Measurements from ENCODE around the gene FYB2.
A peak's percentile ranks its signal among the peaks of the same experiment; 100 is the strongest.

FYB2 gene

DNA sequence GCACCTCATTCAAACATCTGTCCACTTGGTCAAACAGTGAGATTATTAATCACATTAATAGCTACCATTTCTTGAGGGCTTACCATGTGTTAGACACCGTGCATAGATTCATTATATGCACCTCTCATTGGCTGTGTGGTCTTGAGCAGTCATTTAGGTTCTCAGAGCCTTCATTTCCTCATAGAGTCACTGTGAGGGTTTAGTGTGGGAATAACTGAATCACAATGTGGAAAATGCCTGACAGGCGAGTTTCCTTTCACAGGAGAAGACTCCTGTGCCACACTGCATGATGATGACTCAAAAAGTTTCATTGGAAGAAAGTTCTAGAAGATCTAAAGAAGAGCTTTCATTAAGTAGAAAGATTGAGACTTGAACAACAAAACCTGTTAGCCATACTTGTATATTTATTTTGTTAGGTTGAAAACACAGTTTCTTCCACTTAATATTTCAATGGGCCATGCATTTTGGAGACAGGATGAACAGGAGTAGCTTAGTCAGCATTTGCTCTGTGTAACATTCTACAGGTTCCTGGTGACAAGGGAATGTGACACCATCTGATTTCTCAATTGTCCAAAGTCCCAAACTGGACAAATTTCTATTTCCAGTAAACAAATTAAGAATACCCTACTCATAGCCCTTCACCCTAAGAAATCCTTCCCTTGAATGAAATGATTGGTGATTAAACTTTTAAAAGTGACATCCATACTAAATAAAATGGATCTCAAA lies 45.7 kb downstream of the FYB2 start:
- CTCF ChIA-PET = interaction anchor here (0.6 kb wide), 1 partner anchor 64 kb away, joined by 3 read pairs; no protein-coding TSS in a partner anchor
- TF ChIP-seq ELF4 (IDR thresholded peaks at IDR 0.05) (no peak), FOXA1 (IDR thresholded peaks at IDR 0.05) (no peak), CTBP1 (IDR thresholded peaks at IDR 0.05; ENCODE audit: borderline replicate concordance) (no peak), BHLHE40 (IDR thresholded peaks at IDR 0.05; ENCODE audit: borderline replicate concordance) (no peak), L3MBTL2 (conservative IDR thresholded peaks at IDR 0.05) (no peak), SUZ12 (IDR thresholded peaks at IDR 0.05) (no peak), TARDBP (IDR thresholded peaks at IDR 0.05) (no peak), SP1 (IDR thresholded peaks at IDR 0.05) (no peak), NFRKB (IDR thresholded peaks at IDR 0.05) (no peak), HDGF (IDR thresholded peaks at IDR 0.05; ENCODE audit: borderline replicate concordance) (no peak), ARNT (IDR thresholded peaks at IDR 0.05) (no peak), FOXM1 (IDR thresholded peaks at IDR 0.05; ENCODE audit: borderline replicate concordance) (no peak), FOXK2 (IDR thresholded peaks at IDR 0.05) (no peak), ZNF384 (IDR thresholded peaks at IDR 0.05) (no peak)
- TF ChIP-seq, protein P1, sequence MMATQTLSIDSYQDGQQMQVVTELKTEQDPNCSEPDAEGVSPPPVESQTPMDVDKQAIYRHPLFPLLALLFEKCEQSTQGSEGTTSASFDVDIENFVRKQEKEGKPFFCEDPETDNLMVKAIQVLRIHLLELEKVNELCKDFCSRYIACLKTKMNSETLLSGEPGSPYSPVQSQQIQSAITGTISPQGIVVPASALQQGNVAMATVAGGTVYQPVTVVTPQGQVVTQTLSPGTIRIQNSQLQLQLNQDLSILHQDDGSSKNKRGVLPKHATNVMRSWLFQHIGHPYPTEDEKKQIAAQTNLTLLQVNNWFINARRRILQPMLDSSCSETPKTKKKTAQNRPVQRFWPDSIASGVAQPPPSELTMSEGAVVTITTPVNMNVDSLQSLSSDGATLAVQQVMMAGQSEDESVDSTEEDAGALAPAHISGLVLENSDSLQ (IDR thresholded peaks at IDR 0.05) = no peak
- POLR2A ChIA-PET = no interaction called here
- DNase-seq (ENCODE audit: extremely low spot score) = no peak

DNA sequence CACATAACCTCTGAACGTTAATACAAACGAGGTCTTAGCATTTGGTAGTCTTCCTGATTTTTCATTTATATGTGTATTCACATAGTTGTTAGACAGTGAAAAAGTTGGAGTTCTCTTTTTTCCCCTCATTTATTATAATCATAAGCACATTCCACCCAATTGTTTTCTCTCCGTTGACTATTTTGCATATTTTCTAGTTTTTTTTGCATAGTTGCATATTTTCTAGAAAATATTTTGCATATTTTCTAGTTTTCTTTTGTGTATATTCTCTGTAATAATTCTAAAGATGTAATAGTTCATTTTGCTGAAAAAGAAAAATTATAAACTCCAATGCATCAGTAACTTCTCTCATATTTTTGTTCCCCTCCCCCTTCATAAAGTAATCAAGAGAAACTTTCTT lies 47.5 kb downstream of the FYB2 start:
- ChIA-PET POLR2A (no interaction called here), CTCF (no interaction called here)
- no peak for DNase-seq (ENCODE audit: extremely low spot score)
- TF ChIP-seq SP1 (IDR thresholded peaks at IDR 0.05) (no peak), LEF1 (IDR thresholded peaks at IDR 0.05; ENCODE audit: borderline replicate concordance) (no peak), L3MBTL2 (conservative IDR thresholded peaks at IDR 0.05) (no peak), HDGF (IDR thresholded peaks at IDR 0.05; ENCODE audit: borderline replicate concordance) (no peak), CTBP1 (IDR thresholded peaks at IDR 0.05; ENCODE audit: borderline replicate concordance) (no peak), ELF4 (IDR thresholded peaks at IDR 0.05) (no peak), TARDBP (IDR thresholded peaks at IDR 0.05) (no peak), ZNF384 (IDR thresholded peaks at IDR 0.05) (no peak), FOXA1 (IDR thresholded peaks at IDR 0.05) (no peak), NFRKB (IDR thresholded peaks at IDR 0.05) (no peak), FOXK2 (IDR thresholded peaks at IDR 0.05) (no peak), ARNT (IDR thresholded peaks at IDR 0.05) (no peak), SUZ12 (IDR thresholded peaks at IDR 0.05) (no peak), FOXM1 (IDR thresholded peaks at IDR 0.05; ENCODE audit: borderline replicate concordance) (no peak), BHLHE40 (IDR thresholded peaks at IDR 0.05; ENCODE audit: borderline replicate concordance) (no peak)
- TF ChIP-seq, protein P1 (IDR thresholded peaks at IDR 0.05) = no peak

DNA sequence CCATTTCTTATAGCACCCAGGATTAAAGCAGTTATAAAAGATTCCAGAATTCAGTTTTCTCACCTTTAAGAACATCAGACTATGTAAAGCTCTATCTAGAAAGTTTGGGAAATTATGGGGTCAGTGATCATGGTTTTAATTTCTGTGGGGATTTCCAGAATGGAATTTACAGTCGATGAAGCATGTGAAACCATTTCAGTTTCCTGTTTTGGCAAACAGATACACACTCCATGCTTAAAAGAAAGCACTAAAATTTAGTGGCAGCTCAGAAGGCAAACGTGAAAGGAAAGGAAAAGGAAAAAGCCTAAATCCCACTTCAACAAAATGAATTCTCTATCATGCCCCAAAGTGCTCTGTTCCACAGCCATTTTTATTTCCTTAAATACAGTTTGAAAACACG lies 60.4 kb downstream of the FYB2 start:
- ChIA-PET POLR2A (no interaction called here), CTCF (interaction anchor here (1.0 to 1.2 kb wide), 2 partner anchors 61 to 62 kb away, joined by 4 read pairs; partner anchors contain the start of gene FYB2)
- no peak for TF ChIP-seq L3MBTL2 (conservative IDR thresholded peaks at IDR 0.05)
- DNase-seq (ENCODE audit: extremely low spot score) = no peak

DNA sequence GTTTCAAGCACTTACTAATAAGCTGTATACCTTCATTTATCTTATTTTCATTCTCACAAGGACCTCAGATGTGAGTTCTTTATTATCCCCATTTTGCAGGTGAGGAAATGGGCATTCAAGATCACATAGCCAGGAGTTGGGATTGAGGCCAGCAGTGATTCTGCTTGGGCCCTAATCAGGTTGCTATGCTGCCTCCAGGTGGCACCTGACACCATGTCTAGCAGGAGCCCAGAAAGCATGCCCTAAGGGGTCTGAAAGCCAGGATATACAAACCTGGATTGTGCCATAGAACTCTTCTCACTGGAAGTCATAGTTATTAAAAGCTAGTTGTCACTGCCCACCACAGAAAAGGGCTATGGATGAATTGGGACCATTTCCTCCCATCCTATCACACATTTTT lies 61.1 kb downstream of the FYB2 start:
- TF ChIP-seq L3MBTL2 (conservative IDR thresholded peaks at IDR 0.05) (no peak), ZNF384 (IDR thresholded peaks at IDR 0.05) (no peak), FOXK2 (IDR thresholded peaks at IDR 0.05) (no peak), NFRKB (IDR thresholded peaks at IDR 0.05) (no peak), ELF4 (IDR thresholded peaks at IDR 0.05) (no peak), SP1 (IDR thresholded peaks at IDR 0.05) (no peak), ARNT (IDR thresholded peaks at IDR 0.05) (no peak), LEF1 (IDR thresholded peaks at IDR 0.05; ENCODE audit: borderline replicate concordance) (no peak), TARDBP (IDR thresholded peaks at IDR 0.05) (no peak), BHLHE40 (IDR thresholded peaks at IDR 0.05; ENCODE audit: borderline replicate concordance) (no peak), FOXA1 (IDR thresholded peaks at IDR 0.05) (no peak), SUZ12 (IDR thresholded peaks at IDR 0.05) (no peak), HDGF (IDR thresholded peaks at IDR 0.05; ENCODE audit: borderline replicate concordance) (no peak), FOXM1 (IDR thresholded peaks at IDR 0.05; ENCODE audit: borderline replicate concordance) (no peak), CTBP1 (IDR thresholded peaks at IDR 0.05; ENCODE audit: borderline replicate concordance) (no peak)
- TF ChIP-seq, protein P1 (IDR thresholded peaks at IDR 0.05) = no peak
- ChIA-PET CTCF (interaction anchor here (1.0 to 1.2 kb wide), 2 partner anchors 61 to 63 kb away, joined by 4 read pairs; partner anchors contain the start of gene FYB2), POLR2A (no interaction called here)
- DNase-seq (ENCODE audit: extremely low spot score) = peak; percentile 30

DNA sequence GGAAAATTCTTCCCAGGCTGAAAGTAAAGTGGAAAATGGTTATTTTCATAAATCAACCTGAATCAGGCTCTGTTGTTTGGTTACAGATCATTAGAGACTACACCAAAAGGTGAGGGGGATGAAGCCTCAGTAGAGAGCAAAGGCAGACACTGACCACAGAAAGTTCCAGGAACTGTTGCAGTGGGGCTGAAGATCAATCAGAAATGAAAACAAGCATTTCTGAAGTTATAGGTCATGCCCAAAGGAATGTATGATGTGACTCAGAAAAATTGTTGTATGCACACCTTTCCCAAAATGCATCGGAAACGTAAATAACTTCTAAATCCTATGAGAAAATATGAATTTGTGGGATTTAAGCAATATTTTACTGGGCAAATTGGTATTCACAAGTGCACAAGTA lies 63.3 kb downstream of the FYB2 start:
- DNase-seq (ENCODE audit: extremely low spot score) = no peak
- CTCF ChIA-PET = no interaction called here
- TF ChIP-seq LEF1 (IDR thresholded peaks at IDR 0.05; ENCODE audit: borderline replicate concordance) (no peak), FOXM1 (IDR thresholded peaks at IDR 0.05; ENCODE audit: borderline replicate concordance) (no peak)
- POLR2A ChIA-PET = no interaction called here

DNA sequence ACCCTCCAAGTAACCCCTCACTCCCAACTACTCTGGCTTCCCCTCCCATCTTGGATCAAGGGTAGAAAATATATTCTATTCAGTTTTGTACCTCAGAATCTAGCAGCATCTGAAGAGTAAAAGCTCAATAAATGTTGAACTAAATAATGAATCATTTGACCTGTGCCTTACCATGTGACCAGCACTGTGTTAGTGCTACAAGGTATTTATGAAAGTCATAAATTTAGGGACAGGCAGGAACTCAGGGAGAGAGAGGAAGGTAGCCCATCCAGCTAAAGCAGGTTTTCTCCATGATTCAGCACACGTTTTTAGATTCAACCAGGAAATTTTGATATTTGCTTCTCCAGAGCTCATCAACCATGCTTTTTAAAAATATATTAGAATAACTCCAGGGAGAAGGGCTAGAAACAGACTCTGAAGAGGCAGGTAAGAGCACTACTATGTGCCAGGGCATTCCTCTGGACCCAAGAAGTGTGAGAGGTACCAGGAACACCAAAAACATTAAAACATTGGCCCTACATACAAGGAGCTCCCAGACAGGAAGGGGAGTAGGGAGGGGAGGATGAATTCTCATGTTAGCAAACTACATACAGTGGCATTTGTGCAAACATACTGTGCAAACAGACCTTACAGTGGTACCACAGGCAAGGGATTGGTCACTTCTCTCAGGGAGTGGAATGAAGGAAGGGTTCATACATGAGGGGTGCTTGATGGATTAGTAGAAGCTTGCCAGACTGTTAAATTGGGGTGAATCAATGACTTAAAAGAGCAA lies 64.3 kb downstream of the FYB2 start:
- TF ChIP-seq TARDBP (IDR thresholded peaks at IDR 0.05) = no peak
- TF ChIP-seq NFRKB (IDR thresholded peaks at IDR 0.05) = no peak
- no peak for TF ChIP-seq CTBP1 (IDR thresholded peaks at IDR 0.05; ENCODE audit: borderline replicate concordance)
- ChIA-PET CTCF (interaction anchor here (1.1 kb wide), 1 partner anchor 13 kb away, joined by 4 read pairs; no protein-coding TSS in a partner anchor), POLR2A (no interaction called here)

More for the DNA sequence above, 64.3 kb downstream of the FYB2 start:
- no peak for DNase-seq (ENCODE audit: extremely low spot score)
